Activated T-cell treated with anti-CD3 and anti-CD28 coated beads for 48 hours (primary cell): ENCODE results near the gene PRKAG2.
"Not testable (repeated sequence)": the region's sequence is repeated elsewhere in the genome, so short reads cannot be mapped to it uniquely, and the experiment has no call there.

Source experiments
- DNase-seq: peaks from one replicate; pipeline ENCODE4 v3.0.0-alpha.2; 2020; ENCODE audit warnings: low read depth

PRKAG2 gene

DNA sequence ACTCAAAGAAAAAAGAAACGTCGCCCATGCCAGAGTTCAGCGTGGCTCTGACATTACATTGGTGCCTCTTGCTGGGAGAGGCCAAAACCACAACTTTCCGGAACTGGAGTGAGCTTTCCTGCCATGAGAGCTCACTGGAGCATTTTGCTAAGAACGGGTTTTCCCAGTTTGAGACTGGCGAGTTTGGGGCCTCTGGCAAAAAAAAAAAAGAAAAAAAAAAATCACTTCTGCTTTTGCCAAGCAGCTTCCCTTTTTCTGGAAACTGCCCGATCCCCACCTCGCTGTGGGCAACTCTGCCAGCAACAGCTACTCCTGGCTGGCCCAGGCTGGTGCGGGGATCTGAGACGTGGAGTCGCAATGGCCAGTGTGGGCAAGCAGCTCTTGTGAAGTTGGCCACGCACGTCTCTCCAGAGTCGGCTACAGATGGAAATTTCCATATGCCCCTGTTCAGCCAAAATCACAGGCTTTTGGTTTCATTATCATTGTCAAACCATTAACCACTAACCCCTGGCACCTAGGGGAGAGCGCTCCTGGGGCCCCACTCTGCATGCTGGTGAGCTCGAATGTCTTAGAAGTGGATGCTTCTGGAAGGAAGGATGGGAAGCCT, 25.7 kb downstream of the PRKAG2 start:
- peak; percentile 18 for DNase-seq

DNA sequence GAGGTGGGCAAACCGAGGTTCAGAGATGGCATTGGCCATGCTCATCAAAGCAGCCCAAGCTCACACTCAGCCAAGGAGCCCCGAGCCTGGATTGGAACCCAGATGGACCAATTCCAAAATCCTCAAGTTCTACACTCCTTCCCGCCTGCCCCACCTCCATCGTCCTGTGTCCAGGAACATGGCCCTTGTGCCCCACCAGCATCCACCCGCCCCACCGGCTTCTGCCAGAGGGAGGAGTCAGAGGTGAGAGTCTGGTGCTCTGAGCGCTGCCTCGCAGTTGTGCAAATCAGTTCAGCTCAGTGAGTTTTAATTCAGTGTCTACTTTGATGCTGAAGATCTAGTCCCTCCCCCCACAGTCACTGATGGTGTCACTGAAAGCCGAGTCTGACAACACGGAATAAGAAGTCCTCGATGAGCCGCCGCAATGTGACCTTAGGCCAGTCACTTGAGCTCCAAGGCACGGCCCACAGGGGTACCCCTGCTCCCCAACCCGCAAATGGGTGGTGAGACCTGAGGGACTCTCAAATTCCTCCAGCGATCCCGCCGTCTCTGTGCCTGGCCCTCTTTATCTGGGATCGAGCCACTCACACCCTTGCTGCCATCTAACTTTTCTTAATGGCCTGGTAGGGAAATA, 26.3 kb downstream of the PRKAG2 start:
- no peak for DNase-seq

DNA sequence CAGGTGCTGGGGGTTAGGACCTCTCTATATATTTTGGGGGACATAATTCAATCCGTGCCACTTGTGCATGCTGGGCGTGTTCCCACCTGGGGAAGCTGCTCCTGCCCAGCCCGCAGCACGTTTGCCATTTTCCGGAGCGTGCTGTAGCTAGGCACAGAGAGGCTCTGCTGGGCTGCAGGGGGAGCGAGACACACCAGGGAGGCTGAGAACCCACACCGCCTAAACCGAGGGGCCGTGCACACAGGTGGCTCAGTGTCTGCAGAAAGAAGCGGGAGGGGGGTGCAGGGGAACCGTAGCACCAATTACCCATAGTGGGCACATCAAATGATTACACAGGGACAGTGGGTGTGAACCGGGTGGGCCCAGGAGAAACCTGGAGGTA, 27.0 kb downstream of the PRKAG2 start:
- no peak for DNase-seq

DNA sequence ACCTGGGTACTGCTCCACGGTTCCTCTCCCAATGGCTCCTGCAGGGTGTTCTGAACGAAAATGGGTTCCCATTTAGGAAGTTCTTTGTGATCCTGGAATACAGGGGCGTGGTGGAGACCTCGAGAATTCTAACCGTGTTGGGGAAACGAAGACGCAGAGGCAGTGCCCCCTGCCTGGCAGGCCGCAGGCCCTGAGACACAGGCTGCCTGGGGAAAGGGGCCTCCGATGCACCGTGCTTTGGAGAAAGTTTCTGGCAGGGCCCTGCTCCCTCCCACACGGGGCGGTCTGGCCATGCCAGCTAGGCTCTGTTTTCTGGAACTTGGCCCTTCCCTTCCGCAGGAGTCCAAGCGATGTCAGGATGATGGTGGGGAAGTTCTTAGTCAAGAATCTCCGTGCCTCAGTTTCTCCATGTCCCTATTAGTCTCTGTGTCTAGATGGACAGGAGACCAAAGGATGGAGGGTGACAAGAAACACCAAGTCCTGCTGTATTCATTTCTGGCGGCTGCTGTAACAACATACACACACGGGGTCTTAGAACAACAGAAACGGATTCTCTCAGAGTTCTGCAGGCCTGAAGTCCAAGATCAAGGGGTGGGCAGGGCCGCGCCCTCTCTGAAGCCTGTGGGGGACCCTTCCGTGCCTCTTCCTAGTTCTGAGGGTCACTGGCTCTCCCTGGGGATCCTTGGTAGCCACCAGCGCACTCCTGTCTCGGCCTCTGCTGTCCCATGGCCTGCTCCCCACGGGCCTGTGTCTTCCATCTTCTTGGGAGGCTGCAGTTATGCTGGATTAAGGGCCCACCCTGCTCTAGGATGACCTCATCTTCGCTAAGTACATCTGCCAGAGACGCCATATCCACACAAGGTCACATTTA, 27.7 kb downstream of the PRKAG2 start:
- no peak for DNase-seq

DNA sequence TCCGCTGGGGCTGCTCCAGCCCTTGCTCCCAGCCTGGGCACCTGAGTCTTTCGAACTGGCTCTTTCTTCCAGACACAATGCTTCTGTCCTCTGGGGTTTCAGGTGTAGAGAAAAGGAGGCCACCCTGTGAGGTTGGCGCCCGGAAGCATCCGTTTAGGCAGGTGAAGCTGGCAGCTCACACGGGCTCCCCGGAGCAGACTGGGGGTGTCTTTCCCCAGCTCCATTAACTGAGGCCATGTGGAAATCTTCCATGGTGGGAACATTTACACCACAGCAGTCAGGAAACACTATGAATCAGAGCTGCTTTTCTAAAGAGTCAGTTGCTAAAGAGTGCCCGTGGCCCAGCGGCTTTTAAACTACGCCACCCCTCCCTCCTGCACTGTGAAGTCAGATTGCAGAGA, 29.2 kb downstream of the PRKAG2 start:
- no peak for DNase-seq

DNA sequence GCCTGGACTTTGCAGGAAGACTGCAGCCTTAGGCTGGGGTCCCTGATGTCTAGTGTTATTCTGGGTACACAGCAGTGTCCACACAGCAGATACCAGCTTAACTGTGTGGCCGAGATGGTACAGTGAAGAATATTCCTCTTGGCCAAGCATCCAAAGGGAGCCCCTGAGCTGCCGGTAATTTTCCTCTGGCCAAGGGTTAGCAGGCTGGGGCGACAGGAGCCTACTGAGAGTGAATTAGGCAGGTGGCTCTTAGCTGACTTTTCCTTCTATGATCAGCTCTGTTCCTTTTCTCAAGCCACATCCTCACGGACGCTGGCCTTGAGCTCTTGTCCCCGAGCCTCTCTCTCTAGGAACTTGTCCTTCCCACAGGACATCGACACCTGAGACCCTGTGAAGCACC, 29.8 kb downstream of the PRKAG2 start:
- DNase-seq = no peak

DNA sequence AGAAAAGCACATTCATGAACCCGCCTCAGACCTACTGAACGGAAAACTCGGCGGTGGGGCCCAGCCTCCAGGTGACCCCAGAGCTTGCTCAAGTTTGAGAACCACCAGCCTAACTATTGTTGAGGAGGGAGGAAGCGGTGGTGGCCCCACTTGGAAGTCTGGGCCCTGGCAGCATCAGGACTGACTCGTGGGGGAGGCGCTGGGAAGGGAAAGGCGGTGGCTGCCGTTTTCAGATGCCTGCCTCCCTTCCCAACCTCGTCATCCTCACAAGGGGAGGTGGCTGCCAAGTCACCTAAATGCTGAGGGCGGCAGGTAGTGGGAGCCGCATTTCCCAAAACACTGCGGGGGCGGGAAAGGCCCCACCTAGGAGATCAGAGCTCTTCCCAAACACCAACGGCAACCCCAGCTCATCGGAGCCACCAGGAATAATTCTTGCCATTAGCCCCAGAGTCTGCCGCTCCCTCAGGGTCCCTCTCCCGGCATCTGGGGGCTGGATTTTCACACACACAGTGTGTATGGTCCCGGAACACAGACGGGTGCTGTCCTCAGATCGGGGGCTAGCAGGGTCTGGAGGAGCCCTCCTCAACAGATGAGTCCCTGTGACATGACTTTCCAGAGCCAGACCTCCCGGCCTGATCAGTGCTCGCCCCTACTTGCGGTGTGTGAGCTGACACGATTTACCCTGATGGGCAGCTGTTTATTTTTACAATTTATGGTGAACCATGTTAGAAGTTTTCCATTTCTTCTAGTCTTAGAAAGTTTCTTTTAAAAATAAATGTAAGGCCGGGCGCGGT, 31.3 kb downstream of the PRKAG2 start:
- no peak for DNase-seq

DNA sequence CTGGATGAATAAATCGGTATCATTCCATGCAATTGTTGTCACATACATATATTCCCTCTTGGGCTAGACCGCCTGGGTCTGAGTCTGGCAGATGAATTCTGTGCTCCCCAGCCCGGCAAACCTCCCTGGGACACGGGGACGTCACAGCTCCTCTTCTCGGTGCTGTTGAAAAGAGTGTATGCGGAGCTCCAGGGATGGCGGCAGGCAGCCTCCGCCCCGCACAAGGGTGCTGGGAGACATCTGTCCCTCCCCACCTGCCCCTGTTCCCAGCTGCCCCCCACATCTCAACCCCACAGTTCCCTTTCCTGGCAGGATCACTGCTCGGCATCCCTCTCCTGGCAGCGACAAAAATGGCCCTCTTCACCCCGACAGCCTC, 32.1 kb downstream of the PRKAG2 start:
- DNase-seq = no peak

DNA sequence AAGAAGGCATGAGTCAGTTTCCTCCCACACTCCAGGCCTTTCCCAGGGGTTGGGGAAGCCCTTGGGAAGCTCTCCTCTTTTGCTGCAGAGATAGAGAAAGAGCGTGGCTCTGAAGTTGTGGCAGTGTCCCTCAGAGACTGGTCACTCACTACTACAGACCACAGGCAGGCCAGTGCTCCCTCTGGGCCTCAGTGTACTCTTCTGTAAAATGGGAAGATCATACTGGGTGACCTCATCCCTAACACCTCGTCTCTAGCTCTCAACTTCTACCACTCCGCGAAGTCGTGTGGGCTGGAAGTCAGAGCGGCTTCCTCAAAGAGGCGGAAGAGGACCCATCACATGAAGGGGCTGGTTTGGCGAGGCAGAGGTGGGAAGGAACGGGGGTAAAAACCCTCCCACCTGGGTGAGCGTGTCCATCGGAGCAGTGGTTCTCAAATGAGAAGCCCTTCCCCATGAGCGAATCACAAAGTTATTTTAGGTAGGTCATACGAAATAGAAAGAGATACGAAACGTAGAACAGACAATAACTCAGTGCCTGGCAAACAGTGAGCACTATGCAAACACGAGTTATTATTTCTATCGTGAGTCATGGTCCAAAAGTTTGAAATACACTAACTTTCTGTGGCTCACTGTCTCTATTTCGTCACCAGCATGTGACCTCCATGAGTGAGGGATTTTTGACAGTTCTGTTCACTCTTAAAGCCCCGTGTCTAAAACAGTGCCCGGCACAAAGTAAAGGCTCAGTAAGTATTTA, 32.7 kb downstream of the PRKAG2 start:
- no peak for DNase-seq

DNA sequence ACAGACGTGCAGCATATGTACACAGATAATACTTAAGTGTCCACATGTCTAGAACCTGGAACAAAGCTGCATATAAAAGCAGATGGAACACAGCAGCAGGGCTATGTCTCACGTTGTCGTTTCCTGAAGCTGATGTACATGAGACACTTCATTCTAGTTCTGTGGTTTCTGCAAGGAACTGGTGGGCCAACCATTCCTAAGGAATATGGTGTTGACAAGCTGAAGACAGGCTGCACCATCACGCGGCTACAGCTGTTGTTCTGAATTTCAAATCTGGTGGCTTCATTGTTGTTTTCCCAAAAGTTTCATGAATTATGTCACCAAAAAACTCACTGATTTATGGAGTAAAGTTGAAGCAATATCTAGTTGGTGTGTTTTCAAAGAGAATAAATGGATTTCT, 33.7 kb downstream of the PRKAG2 start:
- no peak for DNase-seq

DNA sequence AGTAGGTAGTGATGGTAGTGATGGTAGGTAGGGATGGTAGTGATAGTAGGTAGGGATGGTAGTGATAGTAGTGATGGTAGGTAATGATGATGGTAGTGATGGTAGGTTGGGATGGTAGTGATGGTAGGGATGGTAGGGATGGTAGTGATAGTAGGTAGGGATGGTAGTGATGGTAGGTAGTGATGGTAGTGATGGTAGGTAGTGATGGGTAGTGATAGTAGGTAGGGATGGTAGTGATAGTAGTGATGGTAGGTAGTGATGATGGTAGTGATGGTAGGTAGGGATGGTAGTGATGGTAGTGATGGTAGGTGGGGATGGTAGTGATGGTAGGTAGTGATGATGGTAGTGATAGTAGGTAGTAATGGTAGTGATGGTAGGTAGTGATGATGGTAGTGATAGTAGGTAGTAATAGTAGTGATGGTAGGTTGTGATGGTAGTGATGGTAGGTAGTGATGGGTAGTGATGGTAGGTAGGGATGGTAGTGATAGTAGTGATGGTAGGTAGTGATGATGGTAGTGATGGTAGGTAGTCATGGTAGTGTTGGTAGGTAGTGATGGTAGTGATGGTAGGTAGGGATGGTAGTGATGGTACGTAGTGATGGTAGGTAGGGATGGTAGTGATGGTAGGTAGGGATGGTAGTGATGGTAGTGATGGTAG, 35.4 kb downstream of the PRKAG2 start:
- DNase-seq = not testable (repeated sequence)

DNA sequence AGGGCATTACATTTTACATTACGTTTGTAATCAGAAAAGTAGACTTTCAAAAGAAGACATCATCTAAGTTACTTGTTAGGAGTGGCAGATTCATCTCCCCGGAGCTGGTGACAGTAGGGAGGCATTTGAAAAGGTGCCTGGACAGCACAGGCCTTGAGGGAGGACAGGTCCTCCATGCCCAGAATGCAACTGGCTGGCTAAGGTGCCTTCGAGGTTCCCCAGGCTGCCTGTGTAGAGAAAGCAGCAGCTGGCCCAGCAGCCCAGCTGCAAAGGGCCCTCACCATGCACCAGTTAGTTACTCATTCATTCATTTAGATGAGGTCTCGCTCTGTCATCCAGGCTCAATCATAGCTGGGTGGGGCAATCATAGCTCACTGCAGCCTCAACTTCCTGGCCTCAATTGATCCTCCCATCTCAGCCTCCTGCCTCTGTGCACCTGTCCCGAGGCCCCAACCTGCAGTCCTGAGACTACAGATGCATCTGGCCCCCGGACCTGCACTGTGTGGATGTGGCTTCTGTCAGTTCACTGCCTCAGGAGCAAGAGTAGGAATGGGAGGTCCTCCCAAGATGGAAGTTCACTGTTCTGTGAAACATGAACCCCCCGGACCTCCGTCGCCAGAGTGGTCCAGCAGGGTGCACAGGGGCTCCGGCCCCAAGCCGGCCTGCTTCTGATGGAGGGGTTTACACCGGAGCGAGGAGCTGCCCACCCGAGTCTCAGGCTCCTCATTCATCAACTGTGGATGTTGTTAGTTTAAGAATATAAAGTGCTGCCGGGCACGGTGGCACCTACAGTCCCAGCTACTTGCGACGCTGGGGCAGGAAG, 36.6 kb downstream of the PRKAG2 start:
- no peak for DNase-seq

DNA sequence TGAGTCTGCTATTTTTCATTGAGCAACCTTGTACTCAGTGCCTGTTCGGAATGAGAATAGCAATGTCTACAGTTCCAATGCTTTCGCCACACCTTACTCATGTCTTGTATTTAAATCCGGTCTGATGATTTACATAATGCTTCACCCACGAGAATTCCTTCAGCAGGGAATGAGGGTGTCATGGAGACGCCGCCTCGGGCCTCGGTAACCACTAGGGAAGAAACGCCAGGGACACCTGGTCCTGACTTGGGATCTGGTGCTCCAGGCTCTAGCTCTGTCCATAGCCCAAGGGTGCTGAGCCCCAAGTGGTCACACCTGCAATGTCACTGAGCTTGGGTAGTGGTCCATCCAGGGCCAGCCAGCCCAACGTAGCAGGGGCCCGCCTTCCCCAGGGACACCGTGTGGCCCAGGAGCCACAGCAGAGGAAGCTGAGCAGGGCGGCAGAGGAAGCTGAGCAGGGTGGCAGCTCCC, 37.4 kb downstream of the PRKAG2 start:
- DNase-seq = no peak

DNA sequence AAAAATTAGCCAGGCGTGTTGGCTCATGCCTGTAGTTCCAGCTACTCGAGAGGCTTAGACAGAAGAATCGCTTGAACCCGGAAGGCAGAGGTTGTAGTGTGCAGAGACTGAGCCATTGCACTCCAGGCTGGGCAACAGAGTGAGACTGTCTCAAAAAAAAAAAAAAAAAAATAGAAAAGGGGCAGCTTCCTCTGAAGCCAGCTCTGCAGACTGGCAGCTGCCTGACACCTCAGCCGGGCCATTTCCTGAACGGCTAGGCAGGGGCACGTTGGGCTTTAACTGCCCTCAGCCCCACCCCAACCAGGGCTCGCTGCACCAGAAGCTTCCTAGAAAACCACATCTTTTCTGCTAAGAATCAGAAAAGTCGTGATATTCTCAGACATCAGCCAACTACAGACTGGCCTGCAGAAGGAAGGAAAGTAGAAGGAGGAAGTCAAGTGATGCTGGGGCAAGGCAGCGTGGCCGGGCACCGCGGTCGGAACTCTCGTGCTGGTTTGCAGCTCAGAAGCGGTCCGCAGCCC, 38.0 kb downstream of the PRKAG2 start:
- DNase-seq = no peak

DNA sequence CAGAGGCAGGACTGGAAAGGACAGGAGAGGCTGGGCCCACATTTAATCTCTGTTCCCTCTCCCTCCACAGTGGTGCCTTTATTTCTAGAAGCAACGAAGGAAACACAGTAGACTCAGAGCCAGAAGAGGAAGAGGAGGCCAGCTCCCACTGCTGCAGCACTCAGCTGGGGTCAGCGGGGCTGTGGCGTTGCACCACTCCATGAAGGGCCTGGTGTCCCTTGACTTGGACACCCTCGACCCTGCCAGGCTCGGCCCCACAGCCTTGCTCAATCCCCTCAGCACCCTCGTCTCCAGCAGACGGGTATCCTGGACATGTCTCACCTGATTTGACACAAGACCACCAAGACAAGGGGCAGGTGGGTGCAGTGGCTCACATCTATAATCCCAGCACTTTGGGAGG, 38.8 kb downstream of the PRKAG2 start:
- DNase-seq = no peak

DNA sequence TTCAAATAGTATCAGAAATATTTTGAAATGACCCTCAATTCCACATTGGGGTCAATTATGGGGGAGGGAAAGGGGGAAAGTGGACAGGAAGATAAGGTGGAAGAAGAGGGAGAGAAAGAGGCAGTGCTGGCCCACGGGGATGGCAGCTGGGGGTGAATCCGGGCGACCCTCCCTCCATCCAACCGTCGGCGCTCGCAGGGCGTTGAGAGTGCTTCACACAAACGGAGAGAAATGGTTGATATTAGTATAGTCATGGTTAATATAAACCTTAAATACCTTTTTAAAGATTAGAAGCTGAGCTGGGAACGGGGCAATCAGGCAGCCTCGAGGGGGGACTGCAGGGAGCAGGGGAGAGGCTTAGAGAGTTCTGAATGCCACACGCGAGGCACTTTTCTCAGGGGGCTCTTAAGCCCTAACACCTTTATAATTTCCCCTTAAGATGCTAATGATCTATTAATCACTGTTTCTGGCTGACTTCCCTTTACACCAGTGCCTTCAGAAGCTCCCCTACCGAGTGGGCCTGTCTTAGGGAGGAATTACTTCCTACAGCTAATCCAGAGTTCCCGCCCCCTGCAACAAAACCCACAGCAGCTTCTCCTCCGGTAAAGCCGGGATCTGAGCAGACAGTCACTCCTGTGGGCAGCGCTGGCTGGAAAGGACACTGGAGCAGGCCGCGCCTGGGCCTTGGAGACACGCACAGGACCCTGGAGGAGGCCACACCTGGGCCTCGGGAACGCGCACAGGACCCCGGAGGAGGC, 39.5 kb downstream of the PRKAG2 start:
- no peak for DNase-seq

DNA sequence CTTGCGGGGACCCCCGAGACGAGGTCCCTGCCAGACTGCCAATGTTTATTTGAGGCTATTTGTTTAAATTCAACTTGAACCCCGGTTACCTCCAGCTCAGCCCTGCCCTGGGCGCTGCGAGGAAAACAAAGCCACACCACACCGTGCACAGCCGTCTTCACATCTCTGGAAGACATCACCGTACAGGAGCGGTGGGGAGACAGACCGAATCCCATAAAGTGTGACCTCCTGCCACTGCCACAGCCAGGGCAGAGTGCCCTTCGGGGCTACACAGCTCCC, 40.0 kb downstream of the PRKAG2 start:
- no peak for DNase-seq

DNA sequence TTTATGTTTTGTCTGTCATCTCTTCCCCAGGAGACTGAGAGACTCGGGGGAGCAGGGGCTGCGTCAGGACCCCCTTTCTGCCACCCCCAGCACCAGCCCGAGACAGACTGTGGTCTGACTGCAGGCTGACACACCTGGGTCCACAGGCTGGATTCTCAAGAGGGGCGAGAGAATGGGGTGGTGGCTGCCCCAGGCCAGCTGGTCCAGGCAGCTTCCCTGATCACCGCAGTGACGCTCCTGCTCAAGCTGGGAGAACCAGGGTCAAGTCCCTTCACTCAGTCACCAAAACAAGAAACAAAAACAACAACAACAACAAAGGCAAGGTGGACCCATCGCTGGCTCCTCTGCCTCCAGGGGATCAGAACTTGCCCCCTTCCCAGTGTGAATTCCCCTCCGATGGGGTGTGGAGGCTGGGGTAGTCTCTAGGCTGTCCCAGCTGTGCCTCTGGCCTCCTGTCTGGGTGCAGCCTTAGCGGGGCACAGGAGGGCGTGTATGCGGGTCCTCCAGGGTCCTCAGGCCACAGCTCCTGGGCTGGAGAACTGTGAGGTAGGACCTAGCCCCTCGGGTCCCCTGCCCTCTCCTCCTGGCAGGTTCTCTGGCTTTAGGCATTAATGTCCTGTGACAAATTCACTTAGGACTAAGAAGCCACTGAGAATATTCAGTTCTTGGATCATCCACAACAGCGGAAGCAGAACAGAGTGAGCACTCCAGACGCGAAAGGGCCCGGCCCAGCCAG, 40.6 kb downstream of the PRKAG2 start:
- DNase-seq = no peak

DNA sequence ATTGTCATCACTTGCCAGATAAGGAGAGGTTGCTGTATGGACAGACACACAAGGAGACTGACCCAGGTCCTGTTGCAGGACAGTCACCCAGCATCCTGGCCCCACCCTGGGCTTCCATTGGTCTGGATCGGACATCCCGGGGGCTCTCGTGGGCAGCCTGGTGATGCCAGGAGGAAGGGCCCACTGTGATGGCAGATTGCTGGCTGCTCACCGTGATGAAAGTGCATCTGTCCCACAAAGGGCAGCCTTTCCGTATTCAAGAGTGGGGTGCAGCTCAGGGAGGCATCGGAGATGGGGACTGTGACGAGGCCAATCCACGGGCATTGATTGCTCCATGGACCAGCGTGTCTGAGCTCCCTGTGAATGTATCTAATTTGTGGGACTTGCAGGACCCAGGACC, 41.3 kb downstream of the PRKAG2 start:
- no peak for DNase-seq
